Measurements from ENCODE around the gene MSI2.

Gene MSI2

GRCh38 chr17:57343717-57344116 lies 87.4 kb downstream of the MSI2 start:
- DNase-seq (ENCODE audit: low read depth in 2 of 2), result no peak

- no peak for DNase-seq (ENCODE audit: low read depth in 2 of 2)
These were observed 87.9 kb downstream of the MSI2 start for GRCh38 chr17:57344261-57344660.

- no peak for DNase-seq (ENCODE audit: low read depth in 2 of 2)
These were observed 93.4 kb downstream of the MSI2 start for GRCh38 chr17:57349541-57350247.

- no peak for DNase-seq (ENCODE audit: low read depth in 2 of 2)
These were observed 93.9 kb downstream of the MSI2 start for GRCh38 chr17:57350266-57350665.

- DNase-seq (ENCODE audit: low read depth in 2 of 2), result no peak
These were observed 96.4 kb downstream of the MSI2 start for GRCh38 chr17:57352665-57353175.

GRCh38 chr17:57354673-57355072 lies 98.3 kb downstream of the MSI2 start:
- no peak for DNase-seq (ENCODE audit: low read depth in 2 of 2)

GRCh38 chr17:57355090-57355859 lies 99.0 kb downstream of the MSI2 start:
- no peak for DNase-seq (ENCODE audit: low read depth in 2 of 2)

- no peak for DNase-seq (ENCODE audit: low read depth in 2 of 2)
These were observed 99.9 kb downstream of the MSI2 start for GRCh38 chr17:57356153-57356718.

- DNase-seq (ENCODE audit: low read depth in 2 of 2), result no peak
These were observed 100.5 kb downstream of the MSI2 start for GRCh38 chr17:57356719-57357391.

GRCh38 chr17:57357392-57357784 lies 101.1 kb downstream of the MSI2 start:
- DNase-seq (ENCODE audit: low read depth in 2 of 2), result no peak

GRCh38 chr17:57357830-57358430 lies 101.6 kb downstream of the MSI2 start:
- DNase-seq (ENCODE audit: low read depth in 2 of 2), result no peak

- no peak for DNase-seq (ENCODE audit: low read depth in 2 of 2)
These were observed 103.9 kb downstream of the MSI2 start for GRCh38 chr17:57360266-57360665.

- no peak for DNase-seq (ENCODE audit: low read depth in 2 of 2)
These were observed 106.7 kb downstream of the MSI2 start for GRCh38 chr17:57362797-57363556.

GRCh38 chr17:57363580-57363979 lies 107.3 kb downstream of the MSI2 start:
- no peak for DNase-seq (ENCODE audit: low read depth in 2 of 2)

- no peak for DNase-seq (ENCODE audit: low read depth in 2 of 2)
These were observed 107.8 kb downstream of the MSI2 start for GRCh38 chr17:57363998-57364643.

- DNase-seq (ENCODE audit: low read depth in 2 of 2), result no peak
These were observed 109.1 kb downstream of the MSI2 start for GRCh38 chr17:57365420-57365819.

- no peak for DNase-seq (ENCODE audit: low read depth in 2 of 2)
These were observed 109.8 kb downstream of the MSI2 start for GRCh38 chr17:57366177-57366557.

- DNase-seq (ENCODE audit: low read depth in 2 of 2), result no peak
These were observed 110.4 kb downstream of the MSI2 start for GRCh38 chr17:57366558-57367351.

- no peak for DNase-seq (ENCODE audit: low read depth in 2 of 2)
These were observed 112.5 kb downstream of the MSI2 start for GRCh38 chr17:57368637-57369336.

Data from stimulated activated CD8-positive, alpha-beta memory T cell treated with anti-CD3 and anti-CD28 coated beads, Interleukin-15, amount 100 ng/mL, for 4 hours (primary cell).